GM23338 (cell line): ENCODE results near the gene PTOV1. TPM values are rescaled to one million over a fixed set of nuclear protein-coding genes. Genes with fewer than 3 reads are reported as not detected.

Source experiments
- ATAC-seq: fragments of 200-7000 bp; cut with Tn5 transposase; 3 replicates; pipeline ENCODE4 v1.9.1; 2020
- DNase-seq: peaks from one replicate; pipeline ENCODE4 v3.0.0-alpha.2; 2015; ENCODE audit warnings: low spot score
- H2AFZ ChIP-seq: fragments of 200-600 bp; sonication (generic); 2 replicates; pipeline ENCODE4 v1.8.0; 2016; ENCODE audit warnings: antibody characterized with exemption, mild to moderate bottlenecking, moderate library complexity
- H3F3A ChIP-seq: fragments of 200-600 bp; sonication (generic); replicated peaks from 2 replicates; pipeline ENCODE4 v1.8.0; 2017; ENCODE audit warnings: antibody characterized with exemption, mixed run types, low read depth
- H3K27ac ChIP-seq: fragments of 200-600 bp; sonication (generic); 2 replicates; pipeline ENCODE4 v1.6.1; 2016; ENCODE audit warnings: low read depth
- H3K27me3 ChIP-seq: fragments of 200-600 bp; sonication (generic); 2 replicates; pipeline ENCODE4 v1.8.0; 2016; ENCODE audit warnings: mild to moderate bottlenecking, mixed run types, moderate library complexity; ENCODE audit not compliant: insufficient read depth
- H3K36me3 ChIP-seq: fragments of 200-600 bp; sonication (generic); 2 replicates; pipeline ENCODE4 v1.8.0; 2016; ENCODE audit warnings: mild to moderate bottlenecking; ENCODE audit not compliant: insufficient read depth
- H3K4me1 ChIP-seq: fragments of 200-600 bp; sonication (generic); 2 replicates; pipeline ENCODE4 v1.8.0; 2016; ENCODE audit warnings: mild to moderate bottlenecking, moderate library complexity; ENCODE audit not compliant: insufficient read depth
- H3K4me2 ChIP-seq: fragments of 200-600 bp; sonication (generic); 2 replicates; pipeline ENCODE4 v1.7.1; 2017; ENCODE audit warnings: mixed run types
- H3K4me3 ChIP-seq: fragments of 200-600 bp; sonication (generic); 2 replicates; pipeline ENCODE4 v1.6.1; 2016; ENCODE audit warnings: mixed run types
- H3K79me2 ChIP-seq: fragments of 200-600 bp; sonication (generic); replicated peaks from 2 replicates; pipeline ENCODE4 v1.8.0; 2017; ENCODE audit warnings: mild to moderate bottlenecking; ENCODE audit not compliant: insufficient read depth
- H3K9me2 ChIP-seq: fragments of 200-600 bp; sonication (generic); 2 replicates; pipeline ENCODE4 v1.8.0; 2017; ENCODE audit not compliant: insufficient read depth
- H4K20me1 ChIP-seq: fragments of 200-600 bp; sonication (generic); replicated peaks from 2 replicates; pipeline ENCODE4 v1.8.0; 2017; ENCODE audit warnings: mild to moderate bottlenecking; ENCODE audit not compliant: insufficient read depth
- H3K27ac Mint-ChIP-seq: 2 replicates; pipeline ENCODE4 v1.8.0; 2020; ENCODE audit warnings: inconsistent platforms, mild to moderate bottlenecking, moderate library complexity, mixed read lengths
- H3K27me3 Mint-ChIP-seq: 3 replicates; pipeline ENCODE4 v1.8.0; 2022; ENCODE audit warnings: low read depth, mild to moderate bottlenecking, moderate library complexity, mixed read lengths, inconsistent platforms; ENCODE audit not compliant: insufficient read depth, poor library complexity
- H3K36me3 Mint-ChIP-seq: 3 replicates; pipeline ENCODE4 v1.8.0; 2021; ENCODE audit warnings: low read depth, mild to moderate bottlenecking, inconsistent platforms, moderate library complexity, mixed read lengths
- H3K4me1 Mint-ChIP-seq: 3 replicates; pipeline ENCODE4 v1.8.0; 2020; ENCODE audit warnings: mild to moderate bottlenecking, inconsistent platforms, mixed read lengths
- H3K4me3 Mint-ChIP-seq: 3 replicates; pipeline ENCODE4 v1.8.0; 2021; ENCODE audit warnings: moderate library complexity, mild to moderate bottlenecking, inconsistent platforms, mixed read lengths
- H3K9me3 Mint-ChIP-seq: 3 replicates; pipeline ENCODE4 v1.8.0; 2020; ENCODE audit warnings: moderate library complexity, mild to moderate bottlenecking, inconsistent platforms, mixed read lengths
- CREB1 ChIP-seq: fragments of 250-450 bp; sonication (Bioruptor Pico); IDR thresholded peaks from 2 replicates; pipeline ENCODE4 v1.5.0; 2020; ENCODE audit warnings: low read depth, mild to moderate bottlenecking, moderate library complexity
- EZH2 ChIP-seq: fragments of 200-600 bp; sonication (generic); IDR thresholded peaks from one replicate; pipeline ENCODE4 v1.8.0; 2017; ENCODE audit warnings: antibody characterized with exemption, mild to moderate bottlenecking, low read depth; ENCODE audit not compliant: unreplicated experiment
- EZH2phosphoT487 ChIP-seq: fragments of 200-600 bp; sonication (generic); IDR thresholded peaks from one replicate; pipeline ENCODE4 v1.8.1; 2018; ENCODE audit warnings: antibody characterized with exemption; ENCODE audit not compliant: unreplicated experiment
- JUNB ChIP-seq: IDR thresholded peaks from one replicate; pipeline ENCODE4 v1.6.1; 2016; ENCODE audit warnings: antibody characterized with exemption; ENCODE audit not compliant: unreplicated experiment
- NANOG ChIP-seq: IDR thresholded peaks from 2 replicates; pipeline ENCODE4 v1.6.1; 2016; ENCODE audit warnings: antibody characterized with exemption, borderline replicate concordance
- POLR2AphosphoS5 ChIP-seq: IDR thresholded peaks from 2 replicates; pipeline ENCODE4 v1.6.1; 2016; ENCODE audit warnings: antibody characterized with exemption, low read depth
- STAT1 ChIP-seq: IDR thresholded peaks from one replicate; pipeline ENCODE4 v1.6.1; 2016; ENCODE audit warnings: antibody characterized with exemption; ENCODE audit not compliant: unreplicated experiment
- ZNF114 ChIP-seq: fragments of 250-450 bp; sonication (Bioruptor Pico); IDR thresholded peaks from 2 replicates; pipeline ENCODE4 v1.5.0; 2020; ENCODE audit warnings: mild to moderate bottlenecking, moderate library complexity
- ZNF331 ChIP-seq: fragments of 250-450 bp; sonication (Bioruptor Pico); IDR thresholded peaks from 2 replicates; pipeline ENCODE4 v1.5.0; 2020; ENCODE audit warnings: low read depth, mild to moderate bottlenecking, moderate library complexity
- polyA plus RNA-seq: library from polyadenylated mRNA; unstranded; fragments of >200 nt; fragmentation: Nextera tagmentation; extraction: Ambion mirVana; gene quantifications from 2 replicates; pipeline ENCODE4 v1.2.1, GENCODE V29; 2016
- total RNA-seq: library from RNA; depleted of rRNA; stranded (reverse); fragments of >200 nt; shearing (Covaris generic); gene quantifications from 2 replicates; pipeline ENCODE4 v1.2.3, GENCODE V29; 2014
- TF ChIP-seq, protein P1 (sequence below): IDR thresholded peaks from 2 replicates; pipeline ENCODE4 v1.6.1; 2016; ENCODE audit warnings: antibody characterized with exemption
- TF ChIP-seq, protein P2 (sequence below): IDR thresholded peaks from one replicate; pipeline ENCODE4 v1.6.1; 2018; ENCODE audit warnings: antibody characterized with exemption; ENCODE audit not compliant: unreplicated experiment
- TF ChIP-seq, protein P3 (sequence below): fragments of 250-450 bp; sonication (Bioruptor Pico); IDR thresholded peaks from 2 replicates; pipeline ENCODE4 v1.5.0; 2020; ENCODE audit warnings: mild to moderate bottlenecking, moderate library complexity
- TF ChIP-seq, protein P4 (sequence below), 2 experiments: fragments of 200-600 bp in 1 of 2; sonication (generic) in 1 of 2; conservative IDR thresholded peaks; 2 replicates each; pipeline versions ENCODE4 v1.5.1 to v1.6.1; 2016 to 2017; ENCODE audit warnings: antibody characterized with exemption in 2 of 2, low read depth in 2 of 2, mild to moderate bottlenecking in 2 of 2, moderate library complexity in 1 of 2

Gene PTOV1
- total and polyA plus RNA-seq, 2 experiments from 2014 or later = 188 to 209 TPM

DNA sequence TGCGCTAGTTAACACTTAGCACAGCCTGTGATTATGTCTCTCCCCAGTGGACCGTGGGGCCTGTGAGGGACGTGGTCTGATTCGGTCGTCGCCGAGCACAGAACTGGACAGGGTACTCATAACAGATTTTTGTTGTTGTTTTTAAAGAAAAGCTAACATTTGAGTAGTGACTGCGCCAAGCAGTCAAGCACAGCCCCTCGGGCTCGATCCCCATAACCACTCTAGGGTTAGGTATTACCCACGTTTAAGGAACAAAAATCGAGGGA is 805 bp upstream of the PTOV1 start:
- Histone ChIP-seq H3K27ac (0 out of 2 replicates have a peak overlapping the region, but pooled peaks have one; percentile 24), H3K27me3 (no peaks in the 10 kb centered on the region), H3K79me2 (peaks cover 37% of the 10 kb centered on the region), H3K9me2 (0 out of 2 replicates have a peak, but pooled peaks cover 3% of the 10 kb centered on the region), H3K4me1 (peaks cover 21% of the 10 kb centered on the region), H3K36me3 (no peaks in the 10 kb centered on the region; the same call in 1 of the 2 replicates), H4K20me1 (peaks cover 31% of the 10 kb centered on the region), H3F3A (peaks cover 22% of the 10 kb centered on the region), H3K4me3 (peak overlapping the region; percentile 88), H3K4me2 (peak overlapping the region; percentile 94), H2AFZ (peak overlapping the region; percentile 11; the same call in 1 of the 2 replicates)
- Mint-ChIP-seq H3K36me3 (peaks cover 37% of the 10 kb centered on the region), H3K4me3 (peak overlapping the region; percentile 78), H3K9me3 (peaks cover 10% of the 10 kb centered on the region; the same call in 2 of the 3 replicates), H3K4me1 (peaks cover 24% of the 10 kb centered on the region), H3K27me3 (peaks cover 19% of the 10 kb centered on the region), H3K27ac (no peak overlapping the region)
- DNase-seq (no peak), ATAC-seq (peak; percentile 2; the same call in 2 of the 3 replicates)
- TF ChIP-seq ZNF331 (CRISPR knock-in tag) = no peak
- no peak for TF ChIP-seq POLR2AphosphoS5
- TF ChIP-seq, protein P1, sequence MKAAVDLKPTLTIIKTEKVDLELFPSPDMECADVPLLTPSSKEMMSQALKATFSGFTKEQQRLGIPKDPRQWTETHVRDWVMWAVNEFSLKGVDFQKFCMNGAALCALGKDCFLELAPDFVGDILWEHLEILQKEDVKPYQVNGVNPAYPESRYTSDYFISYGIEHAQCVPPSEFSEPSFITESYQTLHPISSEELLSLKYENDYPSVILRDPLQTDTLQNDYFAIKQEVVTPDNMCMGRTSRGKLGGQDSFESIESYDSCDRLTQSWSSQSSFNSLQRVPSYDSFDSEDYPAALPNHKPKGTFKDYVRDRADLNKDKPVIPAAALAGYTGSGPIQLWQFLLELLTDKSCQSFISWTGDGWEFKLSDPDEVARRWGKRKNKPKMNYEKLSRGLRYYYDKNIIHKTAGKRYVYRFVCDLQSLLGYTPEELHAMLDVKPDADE = no peak
- TF ChIP-seq, protein P2, sequence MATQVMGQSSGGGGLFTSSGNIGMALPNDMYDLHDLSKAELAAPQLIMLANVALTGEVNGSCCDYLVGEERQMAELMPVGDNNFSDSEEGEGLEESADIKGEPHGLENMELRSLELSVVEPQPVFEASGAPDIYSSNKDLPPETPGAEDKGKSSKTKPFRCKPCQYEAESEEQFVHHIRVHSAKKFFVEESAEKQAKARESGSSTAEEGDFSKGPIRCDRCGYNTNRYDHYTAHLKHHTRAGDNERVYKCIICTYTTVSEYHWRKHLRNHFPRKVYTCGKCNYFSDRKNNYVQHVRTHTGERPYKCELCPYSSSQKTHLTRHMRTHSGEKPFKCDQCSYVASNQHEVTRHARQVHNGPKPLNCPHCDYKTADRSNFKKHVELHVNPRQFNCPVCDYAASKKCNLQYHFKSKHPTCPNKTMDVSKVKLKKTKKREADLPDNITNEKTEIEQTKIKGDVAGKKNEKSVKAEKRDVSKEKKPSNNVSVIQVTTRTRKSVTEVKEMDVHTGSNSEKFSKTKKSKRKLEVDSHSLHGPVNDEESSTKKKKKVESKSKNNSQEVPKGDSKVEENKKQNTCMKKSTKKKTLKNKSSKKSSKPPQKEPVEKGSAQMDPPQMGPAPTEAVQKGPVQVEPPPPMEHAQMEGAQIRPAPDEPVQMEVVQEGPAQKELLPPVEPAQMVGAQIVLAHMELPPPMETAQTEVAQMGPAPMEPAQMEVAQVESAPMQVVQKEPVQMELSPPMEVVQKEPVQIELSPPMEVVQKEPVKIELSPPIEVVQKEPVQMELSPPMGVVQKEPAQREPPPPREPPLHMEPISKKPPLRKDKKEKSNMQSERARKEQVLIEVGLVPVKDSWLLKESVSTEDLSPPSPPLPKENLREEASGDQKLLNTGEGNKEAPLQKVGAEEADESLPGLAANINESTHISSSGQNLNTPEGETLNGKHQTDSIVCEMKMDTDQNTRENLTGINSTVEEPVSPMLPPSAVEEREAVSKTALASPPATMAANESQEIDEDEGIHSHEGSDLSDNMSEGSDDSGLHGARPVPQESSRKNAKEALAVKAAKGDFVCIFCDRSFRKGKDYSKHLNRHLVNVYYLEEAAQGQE = no peak
- TF ChIP-seq EZH2phosphoT487 = no peak
- TF ChIP-seq CREB1 = no peak
- TF ChIP-seq, protein P3, sequence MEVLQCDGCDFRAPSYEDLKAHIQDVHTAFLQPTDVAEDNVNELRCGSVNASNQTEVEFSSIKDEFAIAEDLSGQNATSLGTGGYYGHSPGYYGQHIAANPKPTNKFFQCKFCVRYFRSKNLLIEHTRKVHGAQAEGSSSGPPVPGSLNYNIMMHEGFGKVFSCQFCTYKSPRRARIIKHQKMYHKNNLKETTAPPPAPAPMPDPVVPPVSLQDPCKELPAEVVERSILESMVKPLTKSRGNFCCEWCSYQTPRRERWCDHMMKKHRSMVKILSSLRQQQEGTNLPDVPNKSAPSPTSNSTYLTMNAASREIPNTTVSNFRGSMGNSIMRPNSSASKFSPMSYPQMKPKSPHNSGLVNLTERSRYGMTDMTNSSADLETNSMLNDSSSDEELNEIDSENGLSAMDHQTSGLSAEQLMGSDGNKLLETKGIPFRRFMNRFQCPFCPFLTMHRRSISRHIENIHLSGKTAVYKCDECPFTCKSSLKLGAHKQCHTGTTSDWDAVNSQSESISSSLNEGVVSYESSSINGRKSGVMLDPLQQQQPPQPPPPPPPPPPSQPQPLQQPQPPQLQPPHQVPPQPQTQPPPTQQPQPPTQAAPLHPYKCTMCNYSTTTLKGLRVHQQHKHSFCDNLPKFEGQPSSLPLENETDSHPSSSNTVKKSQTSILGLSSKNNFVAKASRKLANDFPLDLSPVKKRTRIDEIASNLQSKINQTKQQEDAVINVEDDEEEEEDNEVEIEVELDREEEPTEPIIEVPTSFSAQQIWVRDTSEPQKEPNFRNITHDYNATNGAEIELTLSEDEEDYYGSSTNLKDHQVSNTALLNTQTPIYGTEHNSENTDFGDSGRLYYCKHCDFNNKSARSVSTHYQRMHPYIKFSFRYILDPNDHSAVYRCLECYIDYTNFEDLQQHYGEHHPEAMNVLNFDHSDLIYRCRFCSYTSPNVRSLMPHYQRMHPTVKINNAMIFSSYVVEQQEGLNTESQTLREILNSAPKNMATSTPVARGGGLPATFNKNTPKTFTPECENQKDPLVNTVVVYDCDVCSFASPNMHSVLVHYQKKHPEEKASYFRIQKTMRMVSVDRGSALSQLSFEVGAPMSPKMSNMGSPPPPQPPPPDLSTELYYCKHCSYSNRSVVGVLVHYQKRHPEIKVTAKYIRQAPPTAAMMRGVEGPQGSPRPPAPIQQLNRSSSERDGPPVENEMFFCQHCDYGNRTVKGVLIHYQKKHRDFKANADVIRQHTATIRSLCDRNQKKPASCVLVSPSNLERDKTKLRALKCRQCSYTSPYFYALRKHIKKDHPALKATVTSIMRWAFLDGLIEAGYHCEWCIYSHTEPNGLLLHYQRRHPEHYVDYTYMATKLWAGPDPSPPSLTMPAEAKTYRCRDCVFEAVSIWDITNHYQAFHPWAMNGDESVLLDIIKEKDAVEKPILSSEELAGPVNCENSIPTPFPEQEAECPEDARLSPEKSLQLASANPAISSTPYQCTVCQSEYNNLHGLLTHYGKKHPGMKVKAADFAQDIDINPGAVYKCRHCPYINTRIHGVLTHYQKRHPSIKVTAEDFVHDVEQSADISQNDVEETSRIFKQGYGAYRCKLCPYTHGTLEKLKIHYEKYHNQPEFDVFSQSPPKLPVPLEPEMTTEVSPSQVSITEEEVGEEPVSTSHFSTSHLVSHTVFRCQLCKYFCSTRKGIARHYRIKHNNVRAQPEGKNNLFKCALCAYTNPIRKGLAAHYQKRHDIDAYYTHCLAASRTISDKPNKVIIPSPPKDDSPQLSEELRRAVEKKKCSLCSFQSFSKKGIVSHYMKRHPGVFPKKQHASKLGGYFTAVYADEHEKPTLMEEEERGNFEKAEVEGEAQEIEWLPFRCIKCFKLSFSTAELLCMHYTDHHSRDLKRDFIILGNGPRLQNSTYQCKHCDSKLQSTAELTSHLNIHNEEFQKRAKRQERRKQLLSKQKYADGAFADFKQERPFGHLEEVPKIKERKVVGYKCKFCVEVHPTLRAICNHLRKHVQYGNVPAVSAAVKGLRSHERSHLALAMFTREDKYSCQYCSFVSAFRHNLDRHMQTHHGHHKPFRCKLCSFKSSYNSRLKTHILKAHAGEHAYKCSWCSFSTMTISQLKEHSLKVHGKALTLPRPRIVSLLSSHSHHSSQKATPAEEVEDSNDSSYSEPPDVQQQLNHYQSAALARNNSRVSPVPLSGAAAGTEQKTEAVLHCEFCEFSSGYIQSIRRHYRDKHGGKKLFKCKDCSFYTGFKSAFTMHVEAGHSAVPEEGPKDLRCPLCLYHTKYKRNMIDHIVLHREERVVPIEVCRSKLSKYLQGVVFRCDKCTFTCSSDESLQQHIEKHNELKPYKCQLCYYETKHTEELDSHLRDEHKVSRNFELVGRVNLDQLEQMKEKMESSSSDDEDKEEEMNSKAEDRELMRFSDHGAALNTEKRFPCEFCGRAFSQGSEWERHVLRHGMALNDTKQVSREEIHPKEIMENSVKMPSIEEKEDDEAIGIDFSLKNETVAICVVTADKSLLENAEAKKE = no peak
- TF ChIP-seq STAT1 = no peak
- no peak for TF ChIP-seq JUNB
- no peak for TF ChIP-seq EZH2
- TF ChIP-seq ZNF114 (CRISPR knock-in tag) = no peak
- TF ChIP-seq, protein P4, sequence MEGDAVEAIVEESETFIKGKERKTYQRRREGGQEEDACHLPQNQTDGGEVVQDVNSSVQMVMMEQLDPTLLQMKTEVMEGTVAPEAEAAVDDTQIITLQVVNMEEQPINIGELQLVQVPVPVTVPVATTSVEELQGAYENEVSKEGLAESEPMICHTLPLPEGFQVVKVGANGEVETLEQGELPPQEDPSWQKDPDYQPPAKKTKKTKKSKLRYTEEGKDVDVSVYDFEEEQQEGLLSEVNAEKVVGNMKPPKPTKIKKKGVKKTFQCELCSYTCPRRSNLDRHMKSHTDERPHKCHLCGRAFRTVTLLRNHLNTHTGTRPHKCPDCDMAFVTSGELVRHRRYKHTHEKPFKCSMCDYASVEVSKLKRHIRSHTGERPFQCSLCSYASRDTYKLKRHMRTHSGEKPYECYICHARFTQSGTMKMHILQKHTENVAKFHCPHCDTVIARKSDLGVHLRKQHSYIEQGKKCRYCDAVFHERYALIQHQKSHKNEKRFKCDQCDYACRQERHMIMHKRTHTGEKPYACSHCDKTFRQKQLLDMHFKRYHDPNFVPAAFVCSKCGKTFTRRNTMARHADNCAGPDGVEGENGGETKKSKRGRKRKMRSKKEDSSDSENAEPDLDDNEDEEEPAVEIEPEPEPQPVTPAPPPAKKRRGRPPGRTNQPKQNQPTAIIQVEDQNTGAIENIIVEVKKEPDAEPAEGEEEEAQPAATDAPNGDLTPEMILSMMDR (conservative IDR thresholded peaks at IDR 0.05; ENCODE audit: low read depth in 2 of 2) = no peak
- no peak for TF ChIP-seq NANOG
